IgD-negative memory B cell (primary cell): ENCODE measurements around the gene PADI4. TPM values are rescaled to one million over a fixed set of nuclear protein-coding genes. Genes with fewer than 3 reads are reported as not detected.

ENCODE experiments used
- H3K27ac Mint-ChIP-seq, 3 donors: one replicate each; pipeline ENCODE4 v1.8.0; 2020 to 2022; ENCODE audit warnings: mild to moderate bottlenecking in 3 of 3, mixed read lengths in 3 of 3, moderate library complexity in 1 of 3
- H3K27me3 Mint-ChIP-seq: one replicate; pipeline ENCODE4 v1.8.0; 2021; ENCODE audit warnings: mixed read lengths
- H3K36me3 Mint-ChIP-seq: one replicate; pipeline ENCODE4 v1.8.0; 2020; ENCODE audit warnings: mild to moderate bottlenecking, mixed read lengths
- H3K4me1 Mint-ChIP-seq, 3 donors: one replicate each; pipeline ENCODE4 v1.8.0; 2020 to 2022; ENCODE audit warnings: mixed read lengths in 3 of 3, mild to moderate bottlenecking in 1 of 3
- H3K4me3 Mint-ChIP-seq, 4 donors: one replicate each; pipeline ENCODE4 v1.8.0; 2020 to 2022; ENCODE audit warnings: mild to moderate bottlenecking in 4 of 4, mixed read lengths in 4 of 4, moderate library complexity in 3 of 4
- H3K9me3 Mint-ChIP-seq, 3 donors: one replicate each; pipeline ENCODE4 v1.8.0; 2020 to 2021; ENCODE audit warnings: mixed read lengths in 3 of 3, mild to moderate bottlenecking in 1 of 3
- polyA plus RNA-seq: library from polyadenylated mRNA; unstranded; fragments of 300-500 nt; fragmentation: Illumina TruSeq; gene quantifications from one replicate; pipeline ENCODE4 v1.2.3, GENCODE V29; 2021

PADI4 gene
- 0.73 TPM for polyA plus RNA-seq

- no peaks in the 10 kb centered on the region for H3K36me3 Mint-ChIP-seq
- peaks cover 0 to under 1% (median under 1%) of the 10 kb centered on the region in 3 donors for H3K9me3 Mint-ChIP-seq
- H3K4me3 Mint-ChIP-seq = no peak within 1 kb of the TSS
- H3K27ac Mint-ChIP-seq = peak within 1 kb of the TSS in 1 of 3 donors; percentile 58
- H3K27me3 Mint-ChIP-seq = peaks cover 11% of the 10 kb centered on the region
- H3K4me1 Mint-ChIP-seq = no peaks in the 10 kb centered on the region
Observed at GRCh38 chr1:17307946-17308345, at the start of gene PADI4. Gene PADI4 (plus strand): TSS chr1:17308197. CDS start chr1:17308223, 26 bp downstream.

- peaks cover 4% of the 10 kb centered on the region for H3K27me3 Mint-ChIP-seq
- H3K4me1 Mint-ChIP-seq = no peaks in the 10 kb centered on the region
- no peak overlapping the region for H3K27ac Mint-ChIP-seq
- no peak overlapping the region for H3K4me3 Mint-ChIP-seq
- no peaks in the 10 kb centered on the region for H3K36me3 Mint-ChIP-seq
- no peaks in the 10 kb centered on the region for H3K9me3 Mint-ChIP-seq
Observed at GRCh38 chr1:17258758-17259130, 49.3 kb upstream of the PADI4 start.

GRCh38 chr1:17259233-17259873, 48.6 kb upstream of the PADI4 start:
- Mint-ChIP-seq H3K9me3 (no peaks in the 10 kb centered on the region), H3K27me3 (peaks cover 2% of the 10 kb centered on the region), H3K27ac (no peak overlapping the region), H3K36me3 (no peaks in the 10 kb centered on the region), H3K4me1 (no peaks in the 10 kb centered on the region), H3K4me3 (no peak overlapping the region)

- H3K36me3 Mint-ChIP-seq = no peaks in the 10 kb centered on the region
- H3K9me3 Mint-ChIP-seq = no peaks in the 10 kb centered on the region
- no peak overlapping the region for H3K4me3 Mint-ChIP-seq
- H3K4me1 Mint-ChIP-seq = no peaks in the 10 kb centered on the region
- H3K27me3 Mint-ChIP-seq = peaks cover 2% of the 10 kb centered on the region
- no peak overlapping the region for H3K27ac Mint-ChIP-seq
Observed at GRCh38 chr1:17260264-17260663, 47.7 kb upstream of the PADI4 start.

- Mint-ChIP-seq H3K27ac (no peak overlapping the region), H3K27me3 (peaks cover 2% of the 10 kb centered on the region), H3K4me3 (no peak overlapping the region), H3K36me3 (no peaks in the 10 kb centered on the region), H3K4me1 (no peaks in the 10 kb centered on the region), H3K9me3 (no peaks in the 10 kb centered on the region)
Observed at GRCh38 chr1:17260738-17261137, 47.3 kb upstream of the PADI4 start.

GRCh38 chr1:17263936-17264335, 44.1 kb upstream of the PADI4 start:
- Mint-ChIP-seq H3K4me1 (no peaks in the 10 kb centered on the region), H3K9me3 (no peaks in the 10 kb centered on the region), H3K27ac (no peak overlapping the region), H3K4me3 (no peak overlapping the region), H3K27me3 (no peaks in the 10 kb centered on the region), H3K36me3 (no peaks in the 10 kb centered on the region)

- no peaks in the 10 kb centered on the region for H3K9me3 Mint-ChIP-seq
- H3K27me3 Mint-ChIP-seq = no peaks in the 10 kb centered on the region
- no peaks in the 10 kb centered on the region for H3K36me3 Mint-ChIP-seq
- H3K4me3 Mint-ChIP-seq = no peak overlapping the region
- peaks cover 0 to 2% (median 0%) of the 10 kb centered on the region in 3 donors for H3K4me1 Mint-ChIP-seq
- H3K27ac Mint-ChIP-seq = no peak overlapping the region
Observed at GRCh38 chr1:17264470-17264869, 43.5 kb upstream of the PADI4 start.

GRCh38 chr1:17265162-17265561, 42.8 kb upstream of the PADI4 start:
- no peaks in the 10 kb centered on the region for H3K9me3 Mint-ChIP-seq
- H3K36me3 Mint-ChIP-seq = no peaks in the 10 kb centered on the region
- H3K27ac Mint-ChIP-seq = no peak overlapping the region
- H3K27me3 Mint-ChIP-seq = no peaks in the 10 kb centered on the region
- peaks cover 0 to 2% (median 0%) of the 10 kb centered on the region in 3 donors for H3K4me1 Mint-ChIP-seq
- no peak overlapping the region for H3K4me3 Mint-ChIP-seq

- Mint-ChIP-seq H3K27me3 (no peaks in the 10 kb centered on the region), H3K27ac (no peak overlapping the region), H3K4me1 (peaks cover 0 to 2% (median 0%) of the 10 kb centered on the region in 3 donors), H3K4me3 (no peak overlapping the region), H3K36me3 (no peaks in the 10 kb centered on the region), H3K9me3 (no peaks in the 10 kb centered on the region)
Observed at GRCh38 chr1:17265950-17266349, 42.0 kb upstream of the PADI4 start.

GRCh38 chr1:17270891-17271765, 36.9 kb upstream of the PADI4 start:
- Mint-ChIP-seq H3K27me3 (peaks cover 4% of the 10 kb centered on the region), H3K27ac (no peak overlapping the region), H3K4me3 (no peak overlapping the region), H3K9me3 (peaks cover 0 to 1% (median 0%) of the 10 kb centered on the region in 3 donors), H3K36me3 (no peaks in the 10 kb centered on the region), H3K4me1 (peaks cover 0 to 6% (median 0%) of the 10 kb centered on the region in 3 donors)

GRCh38 chr1:17272066-17272465, 35.9 kb upstream of the PADI4 start:
- peaks cover 0 to 6% (median 0%) of the 10 kb centered on the region in 3 donors for H3K4me1 Mint-ChIP-seq
- H3K36me3 Mint-ChIP-seq = no peaks in the 10 kb centered on the region
- peaks cover 0 to 1% (median 0%) of the 10 kb centered on the region in 3 donors for H3K9me3 Mint-ChIP-seq
- no peak overlapping the region for H3K27ac Mint-ChIP-seq
- no peak overlapping the region for H3K4me3 Mint-ChIP-seq
- H3K27me3 Mint-ChIP-seq = peaks cover 4% of the 10 kb centered on the region

- peaks cover 0 to 1% (median 0%) of the 10 kb centered on the region in 3 donors for H3K9me3 Mint-ChIP-seq
- H3K36me3 Mint-ChIP-seq = no peaks in the 10 kb centered on the region
- H3K27ac Mint-ChIP-seq = no peak overlapping the region
- H3K4me3 Mint-ChIP-seq = no peak overlapping the region
- H3K27me3 Mint-ChIP-seq = peaks cover 8% of the 10 kb centered on the region
- H3K4me1 Mint-ChIP-seq = peaks cover 0 to 6% (median 0%) of the 10 kb centered on the region in 3 donors
Observed at GRCh38 chr1:17272646-17273045, 35.4 kb upstream of the PADI4 start.

GRCh38 chr1:17273096-17273495, 34.9 kb upstream of the PADI4 start:
- peaks cover 0 to 6% (median 0%) of the 10 kb centered on the region in 3 donors for H3K4me1 Mint-ChIP-seq
- H3K4me3 Mint-ChIP-seq = no peak overlapping the region
- no peak overlapping the region for H3K27ac Mint-ChIP-seq
- H3K9me3 Mint-ChIP-seq = peaks cover 0 to 1% (median 0%) of the 10 kb centered on the region in 3 donors
- H3K27me3 Mint-ChIP-seq = peaks cover 8% of the 10 kb centered on the region
- no peaks in the 10 kb centered on the region for H3K36me3 Mint-ChIP-seq

- H3K4me3 Mint-ChIP-seq = no peak overlapping the region
- peak overlapping the region in 1 of 3 donors; percentile 88 for H3K27ac Mint-ChIP-seq
- H3K4me1 Mint-ChIP-seq = peaks cover 0 to 4% (median 0%) of the 10 kb centered on the region in 3 donors
- H3K9me3 Mint-ChIP-seq = peaks cover 0 to 1% (median 0%) of the 10 kb centered on the region in 3 donors
- no peaks in the 10 kb centered on the region for H3K36me3 Mint-ChIP-seq
- peaks cover 8% of the 10 kb centered on the region for H3K27me3 Mint-ChIP-seq
Observed at GRCh38 chr1:17274186-17275170, 33.5 kb upstream of the PADI4 start.
